MM.1S (cell line): Measurements from ENCODE around the gene ENG.

ENCODE experiments used
- EZH2 ChIP-seq: fragments of 300-600 bp; sonication (generic); optimal IDR thresholded peaks from 2 replicates; pipeline ENCODE3; 2017; ENCODE audit warnings: low read depth, mild to moderate bottlenecking, antibody characterized with exemption, low read length, mixed read lengths
- EZH2phosphoT487 ChIP-seq: fragments of 300-600 bp; sonication (generic); IDR thresholded peaks from 2 replicates; pipeline ENCODE4 v1.6.1; 2018; ENCODE audit warnings: antibody characterized with exemption, low read length
- TF ChIP-seq, protein P1 (sequence below): fragments of 300-600 bp; sonication (generic); IDR thresholded peaks from 2 replicates; pipeline ENCODE4 v1.5.1; 2016; ENCODE audit warnings: antibody characterized with exemption, low read length, mixed read lengths

DNA sequence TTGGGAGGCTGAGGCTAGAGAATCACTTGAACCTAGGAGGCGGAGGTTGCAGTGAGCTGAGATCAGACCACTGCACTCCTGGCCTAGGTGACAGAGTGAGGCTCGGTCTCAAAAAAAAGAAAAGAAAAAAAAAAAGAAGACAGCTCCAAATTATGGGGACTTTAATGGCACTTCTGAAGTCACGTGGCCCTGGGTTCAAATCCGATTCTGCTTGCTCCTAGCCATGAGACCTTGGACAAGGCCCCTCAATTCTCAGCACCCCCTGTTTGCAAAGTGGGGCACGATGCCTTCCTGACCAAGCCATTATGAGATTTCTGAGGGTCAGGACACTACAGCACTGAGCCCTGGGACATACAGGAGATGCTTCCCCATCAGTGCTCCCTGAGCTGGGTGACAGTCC lies 1.1 kb upstream of the ENG start:
- TF ChIP-seq, protein P1, sequence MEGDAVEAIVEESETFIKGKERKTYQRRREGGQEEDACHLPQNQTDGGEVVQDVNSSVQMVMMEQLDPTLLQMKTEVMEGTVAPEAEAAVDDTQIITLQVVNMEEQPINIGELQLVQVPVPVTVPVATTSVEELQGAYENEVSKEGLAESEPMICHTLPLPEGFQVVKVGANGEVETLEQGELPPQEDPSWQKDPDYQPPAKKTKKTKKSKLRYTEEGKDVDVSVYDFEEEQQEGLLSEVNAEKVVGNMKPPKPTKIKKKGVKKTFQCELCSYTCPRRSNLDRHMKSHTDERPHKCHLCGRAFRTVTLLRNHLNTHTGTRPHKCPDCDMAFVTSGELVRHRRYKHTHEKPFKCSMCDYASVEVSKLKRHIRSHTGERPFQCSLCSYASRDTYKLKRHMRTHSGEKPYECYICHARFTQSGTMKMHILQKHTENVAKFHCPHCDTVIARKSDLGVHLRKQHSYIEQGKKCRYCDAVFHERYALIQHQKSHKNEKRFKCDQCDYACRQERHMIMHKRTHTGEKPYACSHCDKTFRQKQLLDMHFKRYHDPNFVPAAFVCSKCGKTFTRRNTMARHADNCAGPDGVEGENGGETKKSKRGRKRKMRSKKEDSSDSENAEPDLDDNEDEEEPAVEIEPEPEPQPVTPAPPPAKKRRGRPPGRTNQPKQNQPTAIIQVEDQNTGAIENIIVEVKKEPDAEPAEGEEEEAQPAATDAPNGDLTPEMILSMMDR = no peak
- no peak for TF ChIP-seq EZH2phosphoT487
- TF ChIP-seq EZH2 = no peak
